ENCODE results near the gene PROS1.
"Not testable (repeated sequence)": the region's sequence is repeated elsewhere in the genome, so short reads cannot be mapped to it uniquely, and the experiment has no call there.

The PROS1 gene

DNA sequence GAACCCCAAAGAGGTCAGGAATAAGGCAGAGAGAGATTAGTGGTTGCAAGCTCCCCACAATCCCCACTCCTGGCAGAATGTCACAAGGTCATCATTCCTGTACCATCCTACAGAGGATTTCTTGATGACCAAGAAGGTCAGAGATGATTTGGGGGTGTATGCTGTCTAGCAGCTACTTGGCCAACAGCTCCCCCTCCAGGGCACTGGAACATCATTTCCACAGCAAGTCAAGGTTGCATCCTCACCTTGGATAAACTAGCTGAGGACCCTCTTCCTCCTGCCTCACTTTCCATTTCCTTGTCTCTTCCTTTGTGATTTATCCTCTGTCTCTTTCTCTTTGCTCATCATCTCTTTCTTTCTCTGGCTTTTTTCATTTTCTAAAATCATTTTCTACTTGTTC is 106.3 kb downstream of the PROS1 start:
- no peak for DNase-seq

DNA sequence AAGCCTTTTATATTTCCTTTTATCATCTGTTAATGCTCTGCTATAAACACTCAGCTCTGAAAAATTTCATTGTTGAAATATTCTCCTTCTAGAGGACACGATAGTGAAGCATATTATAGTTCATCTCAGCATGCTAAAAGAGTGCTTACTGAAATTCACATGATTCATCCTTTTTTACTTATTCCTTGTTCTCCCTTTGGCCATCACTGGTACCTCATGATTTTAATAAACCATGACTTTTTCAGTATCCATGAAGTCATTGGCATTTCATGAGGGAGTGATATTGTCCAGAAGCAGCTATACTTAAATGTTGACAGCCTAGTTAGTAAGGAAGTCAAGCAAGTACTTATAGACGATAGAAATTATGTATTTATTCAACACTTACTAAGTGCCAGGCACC is 112.7 kb downstream of the PROS1 start:
- no peak for DNase-seq

DNA sequence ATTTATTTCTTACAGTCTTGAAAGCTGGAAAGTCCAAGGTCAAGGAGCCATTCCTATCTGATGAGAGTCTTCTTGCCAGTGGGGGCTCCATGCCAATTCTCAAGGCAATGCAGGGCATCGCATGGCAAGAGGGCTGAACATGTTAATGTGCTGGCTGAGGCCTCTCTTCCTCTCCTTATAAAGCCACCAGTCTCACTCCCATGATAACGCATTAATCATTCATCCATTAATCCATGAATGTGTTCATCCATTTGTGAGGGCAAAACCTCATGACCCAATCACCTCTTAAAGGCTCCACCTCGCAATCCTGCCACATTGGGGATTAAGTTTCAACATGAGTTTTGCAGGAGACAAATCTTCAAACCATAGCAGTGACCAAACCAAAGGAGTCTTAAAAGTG is 118.3 kb downstream of the PROS1 start:
- no peak for DNase-seq

GRCh38 chr3:93852228-93852627 is 121.5 kb downstream of the PROS1 start:
- not testable (repeated sequence) for DNase-seq

GRCh38 chr3:93843981-93844380 is 129.7 kb downstream of the PROS1 start:
- no peak for DNase-seq

DNA sequence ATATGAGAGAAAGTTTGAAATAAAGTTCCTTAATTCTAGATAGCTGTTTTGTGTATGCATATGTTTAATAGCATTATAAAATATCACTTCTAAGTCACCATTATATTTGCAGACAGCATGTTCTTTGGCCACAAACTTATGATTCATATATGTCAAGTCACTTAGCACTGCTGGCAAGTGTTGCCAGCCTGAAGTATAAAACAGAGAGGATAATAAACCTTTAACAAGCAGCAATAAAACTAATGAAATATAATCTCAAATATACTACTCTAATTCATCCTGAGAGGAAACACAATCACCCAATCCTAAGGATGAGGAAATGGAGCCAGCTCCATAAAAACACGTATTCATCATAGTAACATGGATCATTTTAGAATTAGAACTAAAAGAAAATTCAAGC is 134.5 kb downstream of the PROS1 start:
- DNase-seq, result not testable (repeated sequence)

All from NCI-H1436 treated with DMSO at 0.1 percent for 48 hours (cell line).